Fibroblast of lung (primary cell): ENCODE data around the gene CHST8. TPM values are rescaled to one million over a fixed set of nuclear protein-coding genes. Genes with fewer than 3 reads are reported as not detected.
"Not testable (repeated sequence)": the region's sequence is repeated elsewhere in the genome, so short reads cannot be mapped to it uniquely, and the experiment has no call there.

Source experiments
- DNase-seq, 2 donors: peaks; one replicate each; pipeline versions ENCODE4 v3.0.0 to v3.0.0-alpha.2; 2010; ENCODE audit warnings: low read depth in 2 of 2
- H2AFZ ChIP-seq: 2 replicates; pipeline ENCODE4 v1.5.1; 2012; ENCODE audit warnings: low read length, control low read depth, inconsistent platforms
- H3K27ac ChIP-seq: 2 replicates; pipeline ENCODE4 v1.5.1; 2011; ENCODE audit warnings: low read length, control low read depth; ENCODE audit not compliant: insufficient read depth
- H3K27me3 ChIP-seq: 2 replicates; pipeline ENCODE4 v1.5.1; 2011; ENCODE audit warnings: mild to moderate bottlenecking, low read length; ENCODE audit not compliant: control insufficient read depth, insufficient read depth
- H3K36me3 ChIP-seq: 2 replicates; pipeline ENCODE4 v1.5.1; 2011; ENCODE audit warnings: low read length; ENCODE audit not compliant: control insufficient read depth, insufficient read depth
- H3K4me1 ChIP-seq: 2 replicates; pipeline ENCODE4 v1.5.1; 2011; ENCODE audit warnings: low read length; ENCODE audit not compliant: control insufficient read depth, insufficient read depth; ENCODE audit errors: extremely low read depth
- H3K4me2 ChIP-seq: 2 replicates; pipeline ENCODE4 v1.5.1; 2011; ENCODE audit warnings: low read length, control low read depth; ENCODE audit not compliant: insufficient read depth; ENCODE audit errors: extremely low read depth
- H3K4me3 ChIP-seq, 4 experiments: fragments of 200-600 bp in 1 of 4; sonication (generic) in 1 of 4; replicated peaks in 1 of 4; 2 replicates each; pipeline ENCODE4 v1.5.1; 2011 to 2016; ENCODE audit warnings: low read length in 4 of 4, low read depth in 3 of 4, mild to moderate bottlenecking in 3 of 4, control low read depth in 2 of 4, inconsistent platforms in 1 of 4, mixed read lengths in 1 of 4; ENCODE audit not compliant: insufficient read depth in 1 of 4; ENCODE audit errors: control extremely low read depth in 1 of 4
- H3K79me2 ChIP-seq: 2 replicates; pipeline ENCODE4 v1.5.1; 2012; ENCODE audit warnings: mild to moderate bottlenecking, low read length, inconsistent platforms; ENCODE audit not compliant: control insufficient read depth, insufficient read depth
- H3K9ac ChIP-seq: 2 replicates; pipeline ENCODE4 v1.5.1; 2011; ENCODE audit warnings: mild to moderate bottlenecking, low read length, control low read depth; ENCODE audit not compliant: insufficient read depth
- H3K9me3 ChIP-seq: 2 replicates; pipeline ENCODE4 v1.5.1; 2012; ENCODE audit warnings: low read depth, low read length; ENCODE audit not compliant: control insufficient read depth, insufficient read depth
- H4K20me1 ChIP-seq: 2 replicates; pipeline ENCODE4 v1.5.1; 2011; ENCODE audit warnings: low read length; ENCODE audit not compliant: control insufficient read depth, insufficient read depth; ENCODE audit errors: extremely low read depth
- EZH2 ChIP-seq: IDR thresholded peaks from 2 replicates; pipeline ENCODE4 v1.5.1; 2012; ENCODE audit warnings: low read length, control low read depth, mild to moderate bottlenecking; ENCODE audit errors: missing control alignments
- polyA plus RNA-seq, 2 donors: library from polyadenylated mRNA; depleted of rRNA in 1 of 2; stranded (reverse) in 1 of 2; unstranded in 1 of 2; fragments of >200 nt; gene quantifications; 2 replicates each; pipeline ENCODE4 v1.2.1, GENCODE V29; 2011 to 2012; ENCODE audit warnings: missing spikeins in 1 of 2
- total RNA-seq: library from RNA; depleted of rRNA; stranded (reverse); fragments of >200 nt; gene quantifications from 2 replicates; pipeline ENCODE4 v1.2.1, GENCODE V29; 2014
- TF ChIP-seq, protein P1 (sequence below), 2 donors: IDR thresholded peaks in 1 of 2; conservative IDR thresholded peaks in 1 of 2; 1 replicate in 1 of 2; 2 replicates in 1 of 2; pipeline ENCODE4 v1.5.1; 2011 to 2012; ENCODE audit warnings: low read length in 2 of 2, control low read depth in 1 of 2, inconsistent platforms in 1 of 2, low read depth in 1 of 2, mild to moderate bottlenecking in 1 of 2

CHST8 gene
- total and polyA plus RNA-seq, 2 donors (not counting 1 experiment from before 2014, with no cell fraction given), result not detected

DNA sequence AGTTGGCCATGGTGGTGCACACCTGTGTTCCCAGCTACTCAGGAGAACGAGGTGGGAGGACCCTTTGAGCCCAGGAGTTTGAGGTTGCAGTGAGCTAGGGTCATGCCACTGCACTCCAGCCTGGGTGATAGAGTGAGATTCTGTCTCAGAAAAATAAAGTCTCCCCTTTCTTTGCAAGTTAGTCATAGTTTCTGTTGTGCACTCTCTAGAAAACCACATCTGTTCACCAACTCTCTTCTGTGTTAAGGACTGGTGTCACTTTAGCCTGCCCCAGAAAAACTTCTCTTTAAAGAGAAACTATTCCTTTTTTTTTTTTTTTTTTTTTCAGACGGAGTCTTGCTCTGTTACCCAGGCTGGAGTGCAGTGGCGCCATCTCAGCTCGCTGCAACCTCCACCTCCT is 4.9 kb upstream of the CHST8 start:
- Histone ChIP-seq H3K27me3 (no peaks in the 10 kb centered on the region), H3K4me2 (no peak overlapping the region), H3K36me3 (no peaks in the 10 kb centered on the region), H3K4me1 (no peaks in the 10 kb centered on the region), H2AFZ (no peak overlapping the region), H3K79me2 (no peaks in the 10 kb centered on the region), H3K4me3 (no peak overlapping the region), H3K9me3 (no peaks in the 10 kb centered on the region), H3K9ac (no peak overlapping the region), H4K20me1 (no peaks in the 10 kb centered on the region), H3K27ac (no peak overlapping the region)
- no peak for TF ChIP-seq EZH2
- TF ChIP-seq, protein P1, sequence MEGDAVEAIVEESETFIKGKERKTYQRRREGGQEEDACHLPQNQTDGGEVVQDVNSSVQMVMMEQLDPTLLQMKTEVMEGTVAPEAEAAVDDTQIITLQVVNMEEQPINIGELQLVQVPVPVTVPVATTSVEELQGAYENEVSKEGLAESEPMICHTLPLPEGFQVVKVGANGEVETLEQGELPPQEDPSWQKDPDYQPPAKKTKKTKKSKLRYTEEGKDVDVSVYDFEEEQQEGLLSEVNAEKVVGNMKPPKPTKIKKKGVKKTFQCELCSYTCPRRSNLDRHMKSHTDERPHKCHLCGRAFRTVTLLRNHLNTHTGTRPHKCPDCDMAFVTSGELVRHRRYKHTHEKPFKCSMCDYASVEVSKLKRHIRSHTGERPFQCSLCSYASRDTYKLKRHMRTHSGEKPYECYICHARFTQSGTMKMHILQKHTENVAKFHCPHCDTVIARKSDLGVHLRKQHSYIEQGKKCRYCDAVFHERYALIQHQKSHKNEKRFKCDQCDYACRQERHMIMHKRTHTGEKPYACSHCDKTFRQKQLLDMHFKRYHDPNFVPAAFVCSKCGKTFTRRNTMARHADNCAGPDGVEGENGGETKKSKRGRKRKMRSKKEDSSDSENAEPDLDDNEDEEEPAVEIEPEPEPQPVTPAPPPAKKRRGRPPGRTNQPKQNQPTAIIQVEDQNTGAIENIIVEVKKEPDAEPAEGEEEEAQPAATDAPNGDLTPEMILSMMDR (conservative IDR thresholded peaks at IDR 0.05 in 1 of 2, IDR thresholded peaks at IDR 0.05 in 1 of 2; ENCODE audit: low read depth in 1 of 2, low read length in 2 of 2), result no peak
- no peak for DNase-seq

DNA sequence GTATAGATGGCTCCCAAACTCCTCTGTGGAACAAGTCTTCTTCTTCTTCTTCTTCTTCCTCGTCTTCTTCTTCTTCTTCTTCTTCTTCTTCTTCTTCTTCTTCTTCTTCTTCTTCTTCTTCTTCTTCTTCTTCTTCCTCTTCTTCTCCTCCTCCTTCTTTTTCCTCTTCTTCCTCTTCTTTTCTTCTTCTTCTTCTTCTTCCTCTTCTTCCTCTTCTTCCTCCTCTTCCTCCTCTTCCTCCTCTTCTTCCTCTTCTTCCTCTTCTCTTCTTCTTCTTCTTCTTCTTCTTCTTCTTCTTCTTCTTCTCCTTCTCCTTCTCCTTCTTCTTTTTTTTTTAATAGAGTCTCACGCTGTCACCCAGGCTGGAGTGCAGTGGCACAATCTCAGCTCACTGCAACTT is 3.4 kb upstream of the CHST8 start:
- DNase-seq, H2AFZ ChIP-seq, H3K27ac ChIP-seq, H3K4me1 ChIP-seq, H3K4me3 ChIP-seq, H3K79me2 ChIP-seq, H3K36me3 ChIP-seq, H4K20me1 ChIP-seq, H3K9me3 ChIP-seq, H3K9ac ChIP-seq, H3K4me2 ChIP-seq, H3K27me3 ChIP-seq: not testable (repeated sequence)

DNA sequence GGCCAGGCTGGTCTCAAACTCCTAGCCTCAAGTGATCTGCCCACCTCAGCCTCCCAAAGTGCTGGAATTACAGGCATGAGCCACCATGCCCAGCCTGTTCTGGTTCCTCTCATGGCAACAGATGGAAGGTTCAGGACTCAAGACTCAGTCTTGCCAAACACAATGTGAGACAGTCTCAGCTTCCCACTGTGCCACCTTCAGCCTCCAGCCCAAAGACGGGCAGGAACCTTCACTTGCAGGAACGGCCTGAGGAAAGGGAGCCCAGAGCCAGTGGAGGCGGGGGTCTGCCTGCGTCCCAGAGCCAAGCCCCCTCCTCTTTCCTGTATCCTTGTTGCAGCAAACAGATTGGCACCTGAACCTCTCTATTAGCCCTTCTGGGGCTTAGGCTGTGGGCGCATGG is 2.9 kb upstream of the CHST8 start:
- Histone ChIP-seq H3K27me3 (peaks cover 9% of the 10 kb centered on the region), H3K9ac (no peak overlapping the region), H3K9me3 (no peaks in the 10 kb centered on the region), H3K36me3 (no peaks in the 10 kb centered on the region), H3K4me3 (no peak overlapping the region), H2AFZ (no peak overlapping the region), H3K27ac (no peak overlapping the region), H3K4me1 (no peaks in the 10 kb centered on the region), H3K4me2 (no peak overlapping the region), H3K79me2 (no peaks in the 10 kb centered on the region), H4K20me1 (no peaks in the 10 kb centered on the region)
- DNase-seq, result no peak
- TF ChIP-seq, protein P1 (conservative IDR thresholded peaks at IDR 0.05 in 1 of 2, IDR thresholded peaks at IDR 0.05 in 1 of 2; ENCODE audit: low read depth in 1 of 2, low read length in 2 of 2), result no peak
- TF ChIP-seq EZH2, result no peak
